Stomach (tissue), 4 donors: ENCODE measurements around the gene CHAF1A.

Experiments
- CTCF ChIP-seq, 7 experiments: fragments of 450-650 bp in 4 of 7; fragments of 200-600 bp in 3 of 7; sonication (generic) in 3 of 7; IDR thresholded peaks; one replicate each; pipeline ENCODE4 v1.5.1; 2016 to 2019; ENCODE audit warnings: antibody characterized with exemption in 7 of 7, control low read depth in 2 of 7, mild to moderate bottlenecking in 1 of 7
- EP300 ChIP-seq: sonication (generic); formaldehyde crosslinking; IDR thresholded peaks from one replicate; pipeline ENCODE4 v1.6.1; 2017; ENCODE audit warnings: antibody characterized with exemption
- POLR2A ChIP-seq, 4 donors: fragments of 450-650 bp; IDR thresholded peaks; one replicate each; pipeline ENCODE4 v1.6.1; 2016; ENCODE audit warnings: antibody characterized with exemption in 4 of 4, control low read depth in 2 of 4, mild to moderate bottlenecking in 1 of 4, moderate library complexity in 1 of 4
- POLR2AphosphoS5 ChIP-seq, 3 donors: sonication (generic); formaldehyde crosslinking; IDR thresholded peaks; one replicate each; pipeline ENCODE4 v1.6.1; 2016; ENCODE audit warnings: antibody characterized with exemption in 3 of 3

- no peak for TF ChIP-seq CTCF (IDR thresholded peaks at IDR 0.05)
- TF ChIP-seq POLR2A (IDR thresholded peaks at IDR 0.05) = no peak
- TF ChIP-seq POLR2AphosphoS5 (IDR thresholded peaks at IDR 0.05) = no peak
- no peak for TF ChIP-seq EP300
Observed at GRCh38 chr19:4432918-4433506, 30.6 kb downstream of the CHAF1A start.
